ENCODE measurements around the gene ERFL.

ERFL gene

GRCh38 chr19:41866284-41866683 is 62.0 kb downstream of the ERFL start:
- no peak overlapping the region for H3K4me3 ChIP-seq (ENCODE audit: low read depth, low read length)
- POLR2A ChIA-PET: no interaction called here
- CTCF ChIA-PET: interaction anchor here (1.1 kb wide), 1 partner anchor 20 kb away, joined by 3 read pairs; no protein-coding TSS in a partner anchor
- DNase-seq (ENCODE audit: low read depth, low spot score): no peak
- no peak for TF ChIP-seq CTCF (IDR thresholded peaks at IDR 0.05; ENCODE audit: insufficient read depth, low read length, missing control alignments)

- no peak overlapping the region for H3K4me3 ChIP-seq (ENCODE audit: low read depth, low read length)
- no peak for TF ChIP-seq CTCF (IDR thresholded peaks at IDR 0.05; ENCODE audit: insufficient read depth, low read length, missing control alignments)
- ChIA-PET POLR2A (interaction anchor here (0.8 to 2.8 kb wide), 2 partner anchors 9 to 20 kb away, joined by 3 to 11 read pairs; no protein-coding TSS in a partner anchor), CTCF (interaction anchor here (0.9 to 3.3 kb wide), 4 partner anchors 9 to 88 kb away, joined by 3 to 20 read pairs (median 8); no protein-coding TSS in a partner anchor)
- no peak for DNase-seq (ENCODE audit: low read depth, low spot score)
Observed at GRCh38 chr19:41864374-41864773, 63.9 kb downstream of the ERFL start.

- POLR2A ChIA-PET: interaction anchor here (0.8 to 2.8 kb wide), 2 partner anchors 10 to 21 kb away, joined by 3 to 11 read pairs; no protein-coding TSS in a partner anchor
- CTCF ChIA-PET: interaction anchor here (1.2 to 3.3 kb wide), 3 partner anchors 10 to 74 kb away, joined by 3 to 20 read pairs (median 5); no protein-coding TSS in a partner anchor
- DNase-seq (ENCODE audit: low read depth, low spot score): no peak
- no peak for TF ChIP-seq CTCF (IDR thresholded peaks at IDR 0.05; ENCODE audit: insufficient read depth, low read length, missing control alignments)
- H3K4me3 ChIP-seq (ENCODE audit: low read depth, low read length): no peak overlapping the region
Observed at GRCh38 chr19:41863209-41863931, 64.9 kb downstream of the ERFL start.

GRCh38 chr19:41862445-41862986 is 65.7 kb downstream of the ERFL start:
- ChIA-PET CTCF (interaction anchor here (1.3 to 3.3 kb wide), 2 partner anchors 10 to 75 kb away, joined by 5 to 20 read pairs; no protein-coding TSS in a partner anchor), POLR2A (interaction anchor here (2.8 kb wide), 1 partner anchor 11 kb away, joined by 11 read pairs; no protein-coding TSS in a partner anchor)
- no peak for DNase-seq (ENCODE audit: low read depth, low spot score)
- H3K4me3 ChIP-seq (ENCODE audit: low read depth, low read length): peak overlapping the region; percentile 21
- no peak for TF ChIP-seq CTCF (IDR thresholded peaks at IDR 0.05; ENCODE audit: insufficient read depth, low read length, missing control alignments)

- POLR2A ChIA-PET: interaction anchor here (1.3 kb wide), 1 partner anchor 89 kb away, joined by 4 read pairs; no protein-coding TSS in a partner anchor
- peak overlapping the region; percentile 98 for H3K4me3 ChIP-seq (ENCODE audit: low read depth, low read length)
- CTCF ChIA-PET: interaction anchor here (3.3 kb wide), 1 partner anchor 11 kb away, joined by 20 read pairs; no protein-coding TSS in a partner anchor
Observed at GRCh38 chr19:41861846-41862245, 66.4 kb downstream of the ERFL start.

More at GRCh38 chr19:41861846-41862245, 66.4 kb downstream of the ERFL start:
- no peak for DNase-seq (ENCODE audit: low read depth, low spot score)
- no peak for TF ChIP-seq CTCF (IDR thresholded peaks at IDR 0.05; ENCODE audit: insufficient read depth, low read length, missing control alignments)
